CD4-positive, alpha-beta T cell treated with Interleukin-6 for 4 hours (primary cell): ENCODE data around the gene SLC25A48.
"Not testable (repeated sequence)": the region's sequence is repeated elsewhere in the genome, so short reads cannot be mapped to it uniquely, and the experiment has no call there.

Experiments used
- DNase-seq: peaks from one replicate; pipeline ENCODE4 v3.0.0-alpha.2; 2020; ENCODE audit warnings: mixed read lengths

The SLC25A48 gene

DNA sequence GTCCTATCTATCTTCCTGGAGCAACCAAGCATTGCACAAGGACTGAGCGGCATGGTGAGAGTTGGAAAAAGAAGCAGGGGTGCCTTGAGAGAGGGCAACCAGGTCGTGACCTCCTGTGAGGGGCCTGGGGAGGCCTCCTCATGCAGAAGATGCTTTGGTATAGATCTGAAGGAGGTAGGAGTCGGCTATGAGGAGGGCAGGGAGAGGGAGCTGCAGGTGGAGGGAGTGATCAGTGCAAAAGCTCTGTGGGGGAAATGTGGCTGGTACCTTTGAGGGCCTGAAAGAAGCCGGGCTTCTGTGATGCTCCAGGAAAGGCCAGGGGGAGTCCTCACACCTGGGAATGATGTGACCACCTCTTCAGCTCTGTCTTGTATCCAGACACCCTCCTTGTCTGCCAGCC lies 3.6 kb upstream of the SLC25A48 start:
- DNase-seq = no peak

DNA sequence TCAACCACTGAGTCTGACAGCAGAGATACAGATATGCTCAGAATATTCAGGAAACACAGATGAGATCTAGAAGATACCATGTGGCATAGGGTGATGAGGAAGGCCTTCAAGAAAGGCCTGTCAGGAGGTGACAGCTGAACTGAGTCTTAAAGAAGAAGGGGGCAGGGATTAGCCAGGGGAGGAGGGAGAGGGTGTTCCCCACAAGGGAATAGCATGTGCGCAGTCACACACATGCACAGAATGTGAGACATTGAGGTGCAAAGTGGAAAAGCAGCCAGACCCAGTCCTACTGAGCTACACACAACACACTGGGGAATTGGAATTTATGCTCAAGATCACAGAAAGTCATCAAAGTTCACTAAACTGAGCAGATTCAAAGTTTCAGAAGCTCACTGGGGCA lies 3.0 kb upstream of the SLC25A48 start:
- no peak for DNase-seq

DNA sequence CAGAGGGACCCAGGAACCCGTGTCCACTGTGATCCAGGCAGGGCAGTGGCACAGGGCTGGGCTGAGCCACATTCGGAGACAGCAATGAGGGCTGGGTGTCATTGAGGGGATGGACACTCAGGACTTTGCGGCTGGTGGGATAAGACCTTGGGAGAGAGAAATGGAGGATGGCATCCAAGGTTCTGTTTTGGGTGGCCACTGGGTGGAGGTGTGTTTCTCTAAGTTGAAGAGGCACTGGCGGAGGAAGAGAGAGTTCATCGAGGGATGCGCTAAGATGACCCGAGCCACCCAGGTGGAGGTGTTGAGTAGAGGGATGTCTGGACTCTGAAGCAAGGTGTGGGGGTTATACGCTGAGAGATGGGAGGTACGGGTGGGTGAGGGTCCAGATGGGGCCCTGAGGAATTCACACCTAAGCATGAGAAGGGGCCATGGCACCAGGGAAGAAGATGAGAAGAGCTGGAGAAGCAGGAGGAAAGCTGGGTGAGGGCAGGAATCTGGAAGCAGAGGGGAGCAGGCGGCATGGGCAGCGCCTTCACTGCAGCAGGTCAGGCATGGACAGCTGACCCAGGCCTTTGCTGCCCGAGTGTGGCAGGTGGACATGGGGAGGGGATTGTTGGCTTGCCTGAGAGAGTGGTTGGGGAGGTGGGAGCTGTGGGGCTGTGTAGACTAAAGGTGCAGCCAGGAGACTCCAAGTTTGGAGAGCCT lies 2.5 kb upstream of the SLC25A48 start:
- no peak for DNase-seq

DNA sequence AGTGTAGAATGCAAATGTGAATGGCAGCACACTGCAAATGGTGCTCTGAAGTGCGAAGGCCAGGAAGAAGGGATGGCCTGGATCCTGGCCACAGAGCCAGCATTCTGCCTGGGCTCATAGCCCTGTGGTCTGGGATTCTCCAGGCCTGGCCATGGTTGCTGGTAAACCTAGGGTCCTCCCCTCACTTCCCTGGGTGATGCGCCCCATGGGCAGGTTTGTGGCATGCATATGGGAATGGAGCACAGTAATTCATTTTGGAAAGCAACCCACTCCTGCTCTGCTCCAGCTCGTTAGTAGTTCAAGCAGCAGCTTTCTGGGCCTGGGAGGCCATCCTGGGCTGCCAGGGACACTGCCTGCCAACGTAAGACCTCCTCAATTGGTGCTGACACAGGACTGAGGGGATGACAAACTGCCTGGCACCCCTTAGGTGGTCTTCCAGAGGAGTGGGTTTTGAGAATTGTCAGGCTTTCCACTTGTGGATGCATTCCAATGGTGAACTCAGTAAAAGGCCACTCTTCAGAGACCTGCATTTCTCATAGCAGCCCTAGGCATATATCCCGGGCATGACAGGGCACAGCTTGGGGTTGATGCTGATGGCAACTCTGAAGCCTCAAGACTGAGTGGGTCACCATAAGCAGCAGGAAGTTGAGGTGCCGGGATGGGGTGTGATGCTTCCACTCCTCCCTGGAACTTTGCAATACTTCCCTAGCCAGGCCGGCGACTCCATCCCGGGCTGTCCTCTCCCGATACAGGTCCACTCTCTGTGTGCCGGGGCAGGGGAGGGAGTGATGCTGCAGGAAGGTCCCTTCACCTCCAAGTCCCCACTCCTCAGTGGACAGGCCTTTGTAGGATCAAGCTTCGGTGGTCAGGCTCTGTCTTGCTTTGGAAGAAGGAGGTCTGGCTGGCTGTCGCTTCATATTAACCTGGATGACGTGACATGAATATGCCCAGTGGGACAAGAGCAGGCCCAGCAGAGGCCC lies 1.2 kb upstream of the SLC25A48 start:
- no peak for DNase-seq

DNA sequence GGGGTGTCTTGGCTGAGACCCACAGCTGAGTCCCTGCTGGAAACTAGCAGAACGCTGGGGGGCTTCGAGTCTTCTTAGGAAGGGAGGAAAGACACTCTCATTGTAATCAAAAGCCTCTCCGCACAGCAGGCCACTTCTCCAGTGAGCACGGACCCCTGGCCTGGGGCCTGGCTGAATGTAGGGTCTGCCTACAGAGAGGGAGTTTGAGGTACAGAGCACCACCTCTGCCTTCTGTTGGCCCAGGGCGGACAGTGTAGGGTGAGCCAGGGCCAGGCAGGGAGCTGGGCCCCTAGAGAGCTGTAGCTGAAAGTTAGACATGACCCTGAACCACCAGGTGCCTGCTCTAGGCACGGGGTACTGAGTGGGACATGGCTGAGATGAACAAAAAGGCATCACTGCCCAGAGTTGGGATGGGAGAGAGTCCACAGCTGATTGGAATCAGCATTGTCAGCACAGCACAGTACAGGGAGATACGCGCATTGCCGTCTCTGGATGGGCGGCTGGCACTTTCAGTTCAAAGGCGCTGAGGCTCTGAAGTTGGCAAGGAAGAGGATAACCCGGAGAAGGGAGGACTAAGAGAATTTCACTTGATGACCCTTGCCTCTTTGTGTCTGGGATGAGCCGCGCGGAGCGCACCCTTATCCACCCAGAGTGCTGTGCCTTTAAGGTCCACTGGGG lies 363 bp upstream of the SLC25A48 start:
- no peak for DNase-seq

DNA sequence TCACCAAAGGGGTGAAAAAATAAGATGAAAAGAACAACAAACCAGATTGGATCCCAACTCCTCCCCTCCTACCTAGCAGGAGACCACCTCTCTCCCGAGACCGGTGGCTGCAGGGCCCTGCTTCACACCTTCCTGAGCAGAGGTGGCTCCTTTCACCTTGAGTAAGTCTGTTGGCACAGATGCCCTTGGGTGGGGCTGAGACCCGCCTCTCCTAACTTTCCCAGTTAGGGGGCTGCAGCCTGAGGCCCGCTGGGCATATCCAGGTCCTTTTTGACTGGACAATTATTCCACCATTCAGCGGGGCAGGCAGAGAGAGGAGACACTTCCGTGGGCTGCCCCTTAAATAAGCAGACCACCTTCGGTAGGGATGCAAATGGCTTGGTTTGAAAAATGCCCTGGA lies 1.3 kb downstream of the SLC25A48 start:
- no peak for DNase-seq

DNA sequence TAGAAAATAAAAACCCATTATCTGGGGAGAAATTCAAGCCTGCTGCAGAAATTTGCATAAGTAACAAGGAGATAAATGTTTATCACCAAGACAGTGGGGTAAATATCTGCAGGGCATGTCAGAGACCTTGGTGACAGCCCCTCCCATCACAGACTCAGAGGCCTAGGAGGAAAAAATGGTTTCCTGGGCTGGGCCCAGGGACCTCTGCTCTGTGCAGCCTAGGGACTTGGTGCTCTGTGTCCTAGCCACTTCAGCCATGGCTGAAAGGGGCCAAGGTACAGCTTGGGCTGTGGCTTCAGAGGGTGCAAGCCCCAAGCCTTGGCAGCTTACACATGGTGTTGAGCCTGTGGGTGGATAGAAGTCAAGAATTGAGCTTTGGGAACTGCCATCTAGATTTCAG lies 3.9 kb downstream of the SLC25A48 start:
- not testable (repeated sequence) for DNase-seq

DNA sequence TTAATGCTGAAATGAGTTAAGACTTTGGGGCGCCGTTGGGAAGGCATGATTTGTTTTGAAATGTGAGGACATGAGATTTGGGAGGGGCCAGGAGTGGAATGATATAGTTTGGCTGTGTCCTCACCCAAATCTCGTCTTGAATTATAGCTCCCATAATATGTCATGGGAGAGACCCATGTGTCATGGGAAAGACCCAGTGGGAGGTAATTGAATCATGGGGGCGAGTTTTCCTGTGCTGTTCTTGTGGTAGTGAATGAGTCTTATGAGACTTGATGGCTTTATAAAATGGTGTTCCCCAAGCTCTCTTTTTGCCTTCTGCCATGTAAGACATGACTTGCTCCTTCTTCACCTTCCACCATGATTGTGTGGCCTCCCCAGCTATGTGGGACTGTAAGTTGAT lies 5.1 kb downstream of the SLC25A48 start:
- no peak for DNase-seq

DNA sequence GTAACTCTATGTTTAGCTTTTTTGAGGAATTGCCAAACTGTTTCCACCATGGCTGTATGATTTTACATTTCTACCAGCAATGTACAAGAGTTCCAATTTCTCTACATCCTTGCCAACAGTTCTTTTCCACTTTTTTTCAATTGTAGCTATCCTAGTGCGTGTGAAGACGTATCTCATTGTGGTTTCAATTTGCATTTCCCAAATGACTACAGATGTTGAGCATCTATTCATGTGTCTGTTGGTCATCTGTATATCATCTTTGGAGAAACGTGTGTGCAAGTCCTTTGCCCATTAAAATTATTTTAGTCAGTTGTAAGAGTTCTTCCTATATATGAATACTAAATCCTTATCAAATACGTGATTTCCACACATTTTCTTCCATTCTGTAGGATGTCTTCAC lies 6.5 kb downstream of the SLC25A48 start:
- DNase-seq = no peak

DNA sequence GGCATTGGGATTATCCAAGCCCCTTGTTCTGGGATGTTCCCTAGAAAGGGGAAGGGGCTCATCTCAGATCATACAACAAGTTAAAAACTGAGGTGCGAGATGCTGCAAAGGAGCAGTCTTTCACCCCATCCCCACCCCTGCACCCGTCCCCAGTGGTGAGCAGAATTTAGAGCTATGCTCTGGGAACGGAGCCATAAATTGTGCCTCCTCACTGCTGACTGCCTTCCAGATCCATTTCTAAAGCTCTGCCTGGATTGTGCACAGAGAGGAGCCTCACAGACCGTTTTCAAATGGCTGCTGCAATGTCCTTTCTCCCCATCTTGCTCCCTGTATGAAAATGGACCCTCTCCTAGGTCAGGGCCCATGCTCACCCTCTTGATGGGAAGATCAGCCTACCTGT lies 8.3 kb downstream of the SLC25A48 start:
- DNase-seq = no peak

DNA sequence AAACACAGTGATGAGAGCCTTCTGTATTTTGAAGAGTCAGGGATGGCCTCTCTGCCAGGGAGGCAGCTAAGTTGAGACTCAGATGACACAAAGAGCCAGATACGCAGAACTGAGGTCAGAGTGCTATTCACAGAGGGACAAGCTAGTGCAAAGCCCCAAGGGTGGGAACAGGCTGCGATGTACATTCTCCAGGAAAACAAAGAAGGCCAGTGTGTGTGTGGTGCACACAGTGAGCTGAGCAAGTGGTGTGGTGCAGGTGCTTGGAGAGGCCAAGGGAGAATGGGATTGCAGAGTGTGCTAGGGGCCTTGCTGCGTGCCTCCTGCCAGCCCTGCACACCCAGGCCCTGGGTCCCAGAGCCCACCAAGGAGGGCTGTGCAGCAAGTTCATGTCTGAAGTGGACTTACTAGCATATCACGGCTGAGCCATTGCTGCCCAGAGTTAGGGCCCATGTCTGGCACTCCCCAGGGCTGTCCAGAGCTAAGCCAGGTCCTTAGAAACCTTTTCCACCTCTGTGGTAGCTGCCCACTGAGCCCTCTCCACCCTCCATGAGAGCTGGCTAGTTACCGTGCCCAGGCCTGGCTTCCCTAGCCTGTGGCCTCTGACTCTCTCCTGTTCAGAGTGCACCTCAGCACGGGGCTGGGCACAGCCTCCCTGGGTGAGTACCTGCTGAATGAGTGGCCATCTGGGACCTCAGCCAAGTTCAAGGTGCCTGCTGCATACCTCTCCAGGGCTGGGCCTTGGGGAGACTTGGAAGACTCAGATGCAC lies 9.3 kb downstream of the SLC25A48 start:
- no peak for DNase-seq

DNA sequence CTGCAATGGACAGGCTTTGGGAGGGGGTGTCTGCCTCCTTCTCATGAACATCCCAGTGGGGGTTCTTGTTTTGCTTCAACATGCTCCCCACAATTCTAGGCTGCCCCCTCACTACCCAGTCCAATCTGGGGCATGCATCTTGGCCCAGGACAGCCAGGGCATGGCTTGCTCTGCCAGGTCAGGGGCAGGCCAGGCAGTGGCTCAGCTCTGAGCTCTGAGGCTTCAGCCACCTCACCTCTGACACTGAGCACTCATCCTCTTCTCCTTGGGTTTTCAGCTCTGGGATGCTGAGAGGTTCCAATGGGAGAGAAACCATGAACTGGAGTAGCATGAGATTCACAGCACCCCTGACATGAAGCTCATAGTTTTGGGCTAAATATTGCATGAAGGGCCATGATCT lies 11.8 kb downstream of the SLC25A48 start:
- DNase-seq = no peak

DNA sequence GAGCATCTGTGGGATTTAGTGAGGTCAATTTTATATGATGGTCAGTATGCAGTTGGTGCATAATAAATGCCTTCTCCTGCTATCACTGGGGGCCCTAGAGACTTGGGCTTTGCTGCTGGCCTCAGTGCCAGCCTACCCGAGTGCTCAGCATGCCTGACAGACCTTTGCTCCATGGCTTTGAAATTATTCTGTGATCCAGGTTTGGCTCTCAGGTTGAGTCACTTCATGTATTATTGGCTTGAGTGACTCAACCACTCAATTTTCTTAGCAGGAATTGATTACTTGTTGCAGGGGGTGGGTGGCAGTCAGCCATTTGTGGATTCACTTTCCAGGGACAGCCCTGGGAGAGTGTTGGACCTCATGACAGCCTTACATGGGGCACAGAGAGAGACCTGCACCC lies 13.5 kb downstream of the SLC25A48 start:
- DNase-seq = no peak

DNA sequence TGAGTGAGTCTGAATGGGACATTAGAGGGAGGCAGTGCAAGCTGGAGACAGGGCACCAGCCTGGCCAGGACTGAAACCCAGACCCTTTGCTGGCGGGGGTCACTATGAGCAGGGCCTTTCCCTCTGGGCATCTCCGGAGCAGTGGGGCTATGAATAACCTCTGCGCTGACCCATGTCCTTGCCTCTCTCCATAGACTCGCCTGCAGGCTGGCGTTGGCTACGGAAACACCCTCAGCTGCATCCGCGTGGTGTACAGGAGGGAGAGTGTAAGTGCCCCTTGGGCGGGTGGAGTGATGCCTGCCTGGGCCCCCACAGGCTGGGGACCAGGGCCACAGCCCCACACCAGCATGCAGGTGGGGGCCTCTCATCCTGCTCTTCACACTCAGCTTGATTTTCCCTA lies 15.8 kb downstream of the SLC25A48 start:
- no peak for DNase-seq

DNA sequence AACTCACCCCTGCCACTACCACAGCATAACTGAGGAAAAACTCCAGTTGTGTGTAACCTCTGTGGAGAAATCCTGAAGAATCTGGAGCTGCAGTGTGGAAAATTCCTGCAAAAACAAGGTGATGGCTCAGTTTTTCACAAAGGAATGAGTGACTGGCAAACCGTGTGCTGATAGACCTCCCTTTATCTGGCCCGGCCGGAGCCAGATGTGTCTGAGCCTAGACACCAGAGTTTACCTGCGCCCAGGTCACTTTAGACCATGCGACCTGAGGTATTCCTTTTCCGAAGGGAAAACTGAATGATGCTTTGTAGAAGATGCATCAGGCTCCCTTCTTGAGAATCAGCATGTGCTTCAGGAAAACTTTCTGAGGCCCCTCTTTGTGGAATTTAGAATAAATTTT lies 16.2 kb downstream of the SLC25A48 start:
- DNase-seq = no peak

DNA sequence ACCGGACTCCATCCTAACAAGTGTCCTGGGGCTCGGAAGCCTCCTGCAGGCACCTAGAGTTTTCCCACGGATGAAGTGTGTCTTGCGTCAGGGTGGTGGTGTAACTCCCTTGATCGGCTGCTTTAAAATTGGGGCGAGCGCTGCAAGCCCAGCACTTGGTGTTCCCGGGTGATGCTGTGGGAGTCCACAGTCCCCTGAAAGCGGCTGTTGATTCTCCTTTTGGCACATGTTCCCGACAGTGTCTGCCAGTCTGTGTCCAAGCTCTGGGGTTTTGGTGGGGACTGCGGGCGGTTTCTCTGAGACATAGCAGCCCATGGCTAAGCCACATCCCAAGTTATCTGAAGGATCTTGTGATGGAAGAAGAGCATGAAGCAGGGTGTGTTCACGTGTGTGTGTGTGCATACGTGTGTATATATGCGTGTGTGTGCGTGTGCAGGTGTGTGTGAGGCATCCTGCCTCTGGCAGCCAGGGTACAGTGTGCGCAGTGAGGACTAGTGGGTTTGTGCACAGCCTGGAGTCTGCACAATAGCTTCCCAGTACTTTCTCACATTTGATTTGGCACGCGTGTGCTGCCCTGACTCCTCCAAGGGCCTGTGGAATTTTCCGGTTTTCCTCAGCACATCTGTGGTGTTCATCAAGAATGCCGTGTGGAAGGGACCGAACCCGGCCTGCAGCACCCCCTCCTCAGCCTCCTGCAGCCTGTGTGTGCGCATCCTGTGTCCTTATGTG lies 16.9 kb downstream of the SLC25A48 start:
- DNase-seq = no peak

DNA sequence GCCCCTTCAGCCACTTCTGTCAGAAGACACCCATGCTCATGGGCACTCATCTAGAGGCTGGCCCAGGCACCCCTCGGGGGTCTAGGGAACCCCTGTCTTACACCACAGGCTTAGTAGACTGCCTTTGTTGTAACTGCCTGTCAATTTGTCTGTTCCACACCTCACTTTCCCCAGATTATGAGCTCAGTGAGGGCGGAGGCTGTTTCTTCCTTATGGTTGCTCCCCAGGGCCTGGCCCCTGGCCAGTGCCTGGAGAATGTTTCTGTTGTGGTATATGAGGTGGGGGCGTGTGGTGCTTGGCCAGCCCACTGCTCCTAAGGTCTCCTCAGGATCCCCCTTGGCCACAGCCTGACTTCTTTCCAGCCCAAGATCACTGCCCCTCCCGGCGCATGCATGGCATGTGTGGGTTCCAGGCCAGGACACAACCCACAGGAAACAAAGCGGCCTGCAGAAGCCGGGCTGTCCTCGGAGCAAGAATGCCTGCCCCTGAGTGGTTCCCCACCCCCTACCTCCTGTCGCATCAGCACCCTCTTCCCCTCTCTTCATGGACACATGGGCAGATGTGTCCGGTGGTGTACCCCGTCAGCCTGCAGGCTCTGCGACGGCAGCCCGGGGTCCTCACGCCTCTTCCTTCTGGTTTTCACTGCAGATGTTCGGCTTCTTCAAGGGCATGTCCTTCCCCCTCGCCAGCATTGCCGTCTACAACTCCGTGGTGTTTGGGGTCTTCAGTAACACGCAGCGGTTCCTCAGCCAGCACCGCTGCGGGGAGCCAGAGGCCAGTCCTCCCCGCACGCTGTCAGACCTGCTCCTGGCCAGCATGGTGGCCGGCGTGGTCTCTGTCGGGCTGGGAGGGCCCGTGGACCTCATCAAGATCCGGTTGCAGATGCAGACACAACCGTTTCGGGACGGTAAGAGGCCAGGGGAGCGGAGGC lies 17.7 kb downstream of the SLC25A48 start:
- no peak for DNase-seq

DNA sequence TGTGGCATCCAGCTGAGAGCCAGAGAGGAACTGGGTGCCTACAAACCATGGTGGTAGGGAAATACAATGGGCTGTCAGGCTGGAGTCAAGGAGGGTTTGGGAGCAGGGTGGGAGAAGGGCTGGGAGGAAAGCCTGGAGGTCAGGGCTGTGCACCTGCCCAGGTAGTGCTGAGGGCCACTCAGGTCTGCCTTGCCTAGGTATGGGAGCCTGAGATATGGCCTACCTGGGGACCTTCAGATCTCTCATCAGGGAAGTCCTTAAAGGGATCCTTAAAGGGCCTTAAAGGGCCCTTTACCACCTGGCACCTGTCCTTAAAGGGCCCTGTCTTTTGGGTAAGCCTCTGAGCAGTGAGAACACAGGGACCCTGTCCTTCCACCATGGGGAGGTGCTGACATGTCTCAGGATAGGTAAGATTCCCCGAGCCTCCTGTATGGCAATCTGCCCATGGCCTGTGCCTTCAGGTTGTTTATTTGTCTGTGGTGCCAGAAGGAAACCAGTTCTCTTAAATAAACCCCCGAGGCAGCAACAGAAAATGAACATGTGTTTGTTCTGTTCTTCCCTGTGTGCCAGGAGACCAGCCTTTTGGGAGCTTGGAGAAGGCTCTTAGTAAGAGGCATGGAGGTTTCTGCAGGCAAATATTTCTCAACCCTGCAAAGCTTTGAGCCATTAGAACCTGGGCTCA lies 23.3 kb downstream of the SLC25A48 start:
- DNase-seq = no peak

DNA sequence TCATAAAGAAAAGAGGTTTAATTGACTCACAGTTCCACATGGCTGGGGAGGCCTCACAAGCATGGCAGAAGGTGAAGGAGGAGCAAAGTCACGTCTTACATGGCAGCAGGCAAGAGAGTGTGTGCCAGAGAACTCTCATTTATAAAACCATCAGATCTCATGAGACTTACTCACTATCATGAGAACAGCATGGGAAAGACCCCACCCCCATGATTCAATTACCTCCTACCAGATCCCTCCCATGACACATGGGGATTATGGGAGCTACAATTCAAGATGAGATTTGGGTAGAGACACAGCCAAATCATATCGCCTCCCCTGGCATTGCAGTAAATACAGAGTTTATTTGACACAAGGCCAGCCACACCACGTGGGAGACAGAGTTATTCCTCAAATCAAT lies 24.7 kb downstream of the SLC25A48 start:
- not testable (repeated sequence) for DNase-seq

DNA sequence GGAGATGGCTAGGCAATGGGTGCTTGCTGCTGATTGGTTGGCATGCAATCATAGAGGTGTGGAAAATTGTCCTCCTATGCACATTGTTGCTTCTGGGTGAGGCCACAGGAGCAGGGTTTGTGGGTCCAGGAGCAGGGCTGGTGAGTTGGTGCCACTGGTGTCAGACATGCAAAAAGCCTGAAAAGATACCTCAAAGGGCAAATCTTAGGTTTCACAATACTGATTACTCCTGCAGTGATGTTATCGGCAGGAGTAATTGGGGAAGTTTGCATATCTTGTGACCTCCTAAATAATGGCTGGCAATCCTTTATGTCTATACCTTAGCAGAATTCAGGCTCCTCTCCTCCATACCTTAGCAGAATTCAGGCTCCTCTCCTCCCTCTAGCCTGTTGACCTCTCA lies 25.2 kb downstream of the SLC25A48 start:
- no peak for DNase-seq
